PC-3 (cell line): ENCODE measurements around the gene PEPD. TPM values are rescaled to one million over a fixed set of nuclear protein-coding genes. Genes with fewer than 3 reads are reported as not detected.

Experiments
- ATAC-seq: fragments of 200-7000 bp; cut with Tn5 transposase; 2 replicates; pipeline ENCODE4 v1.9.1; 2020; ENCODE audit warnings: mild to moderate bottlenecking, moderate library complexity
- BruUV-seq: library from RNA; stranded (reverse); fragments of 400-500 nt; replicated peaks from 2 replicates; lab custom pipeline; 2021; lab: Mats Ljungman, UMichigan
- CTCF ChIA-PET: fragments of 300-600 bp; sonication (Branson Sonifier 250); formaldehyde crosslinking; loops from one replicate; lab custom pipeline; 2022; ENCODE audit warnings: antibody characterized with exemption; lab: Charles Lee
- POLR2A ChIA-PET: fragments of 300-600 bp; sonication (Branson Sonifier 250); formaldehyde crosslinking; loops from one replicate; lab custom pipeline; 2022; ENCODE audit warnings: antibody characterized with exemption; ENCODE audit not compliant: unreplicated experiment; lab: Charles Lee
- DNase-seq: peaks from one replicate; pipeline ENCODE4 v3.0.0-alpha.2; 2015
- H2AFZ ChIP-seq: fragments of 300-600 bp; sonication (generic); 2 replicates; pipeline ENCODE4 v1.6.0; 2016; ENCODE audit warnings: antibody characterized with exemption, low read length
- H3F3A ChIP-seq: fragments of 300-600 bp; sonication (generic); one replicate; pipeline ENCODE4 v1.6.0; 2017; ENCODE audit warnings: antibody characterized with exemption, low read length, control low read depth, mild to moderate bottlenecking; ENCODE audit not compliant: unreplicated experiment
- H3K27ac ChIP-seq: fragments of 300-600 bp; sonication (generic); 2 replicates; pipeline ENCODE4 v1.5.1; 2016; ENCODE audit warnings: mild to moderate bottlenecking, low read length
- H3K27me3 ChIP-seq: fragments of 300-600 bp; sonication (generic); 2 replicates; pipeline ENCODE4 v1.6.1; 2016; ENCODE audit warnings: low read length, mixed read lengths
- H3K36me3 ChIP-seq: fragments of 300-600 bp; sonication (generic); 2 replicates; pipeline ENCODE4 v1.6.1; 2016; ENCODE audit warnings: low read depth, mixed run types, low read length, mixed read lengths
- H3K4me1 ChIP-seq: fragments of 300-600 bp; sonication (generic); 2 replicates; pipeline ENCODE4 v1.5.1; 2016; ENCODE audit warnings: low read length; ENCODE audit not compliant: insufficient read depth
- H3K4me2 ChIP-seq: fragments of 300-600 bp; sonication (generic); 2 replicates; pipeline ENCODE4 v1.6.0; 2016; ENCODE audit warnings: low read length
- H3K4me3 ChIP-seq: fragments of 300-600 bp; sonication (generic); 2 replicates; pipeline ENCODE4 v1.5.1; 2016; ENCODE audit warnings: mild to moderate bottlenecking, low read length, mixed read lengths
- H3K79me2 ChIP-seq: fragments of 300-600 bp; sonication (generic); 2 replicates; pipeline ENCODE4 v1.6.1; 2017; ENCODE audit warnings: low read length, mixed read lengths
- H3K9ac ChIP-seq: fragments of 300-600 bp; sonication (generic); 2 replicates; pipeline ENCODE4 v1.6.0; 2016; ENCODE audit warnings: mild to moderate bottlenecking, low read length
- H3K9me2 ChIP-seq: fragments of 300-600 bp; sonication (generic); replicated peaks from 2 replicates; pipeline ENCODE4 v1.6.1; 2016; ENCODE audit warnings: mixed run types, low read length, mixed read lengths
- H3K9me3 ChIP-seq: fragments of 300-600 bp; sonication (generic); 2 replicates; pipeline ENCODE4 v1.6.1; 2016; ENCODE audit warnings: low read length, mixed read lengths
- H4K20me1 ChIP-seq: fragments of 300-600 bp; sonication (generic); 2 replicates; pipeline ENCODE4 v1.6.1; 2016; ENCODE audit warnings: low read length, mixed read lengths
- CTCF ChIP-seq: fragments of 300-600 bp; sonication (generic); conservative IDR thresholded peaks from 2 replicates; pipeline ENCODE4 v1.5.1; 2017; ENCODE audit warnings: antibody characterized with exemption, low read depth, mild to moderate bottlenecking, low read length
- EZH2 ChIP-seq: fragments of 300-600 bp; sonication (generic); IDR thresholded peaks from one replicate; pipeline ENCODE4 v1.6.1; 2017; ENCODE audit warnings: antibody characterized with exemption, mild to moderate bottlenecking, low read length; ENCODE audit not compliant: unreplicated experiment
- EZH2phosphoT487 ChIP-seq: fragments of 300-600 bp; sonication (generic); IDR thresholded peaks from 2 replicates; pipeline ENCODE4 v1.6.1; 2018; ENCODE audit warnings: mild to moderate bottlenecking, antibody characterized with exemption, low read length, borderline replicate concordance
- intact Hi-C: fragments of 100-400 bp; cut with micrococcal nuclease; formaldehyde crosslinking; loops from 2 replicates; pipeline ENCODE4 v1.9.0; 2023
- total RNA-seq: library from RNA; depleted of rRNA; stranded (reverse); fragments of >200 nt; gene quantifications from 2 replicates; pipeline ENCODE4 v1.2.3, GENCODE V29; 2014

The PEPD gene
- total RNA-seq, 1 experiment from 2014 or later, result 53.4 TPM

GRCh38 chr19:33486936-33487811 is 34.4 kb downstream of the PEPD start:
- Histone ChIP-seq H3K4me2 (no peak overlapping the region), H3K9ac (no peak overlapping the region), H2AFZ (no peak overlapping the region), H3K4me3 (no peak overlapping the region), H3F3A (no peaks in the 10 kb centered on the region), H3K27ac (no peak overlapping the region), H4K20me1 (no peaks in the 10 kb centered on the region), H3K36me3 (no peaks in the 10 kb centered on the region), H3K9me2 (no peaks in the 10 kb centered on the region), H3K9me3 (no peaks in the 10 kb centered on the region), H3K27me3 (no peaks in the 10 kb centered on the region), H3K4me1 (no peaks in the 10 kb centered on the region), H3K79me2 (no peaks in the 10 kb centered on the region)
- intact Hi-C loops, result no loop called here
- ATAC-seq (no peak), DNase-seq (no peak)
- ChIA-PET POLR2A (no interaction called here), CTCF (no interaction called here)
- TF ChIP-seq CTCF, result no peak
- TF ChIP-seq EZH2phosphoT487, result no peak
- no peak for TF ChIP-seq EZH2
- no TSS peak for BruUV-seq

- H3K9me3 ChIP-seq, result no peaks in the 10 kb centered on the region
- H3K9ac ChIP-seq, result no peak overlapping the region
- POLR2A ChIA-PET, result no interaction called here
These were observed 35.2 kb downstream of the PEPD start for GRCh38 chr19:33486407-33486806.

More at GRCh38 chr19:33486407-33486806, 35.2 kb downstream of the PEPD start:
- TF ChIP-seq CTCF (no peak), EZH2phosphoT487 (no peak), EZH2 (no peak)
- Histone ChIP-seq H2AFZ (no peak overlapping the region), H4K20me1 (no peaks in the 10 kb centered on the region), H3F3A (no peaks in the 10 kb centered on the region), H3K4me3 (no peak overlapping the region), H3K27ac (no peak overlapping the region), H3K79me2 (no peaks in the 10 kb centered on the region), H3K4me2 (no peak overlapping the region), H3K4me1 (no peaks in the 10 kb centered on the region), H3K27me3 (no peaks in the 10 kb centered on the region), H3K9me2 (no peaks in the 10 kb centered on the region), H3K36me3 (no peaks in the 10 kb centered on the region)
- no TSS peak for BruUV-seq
- DNase-seq, result no peak
- ATAC-seq, result no peak
- CTCF ChIA-PET, result no interaction called here
- intact Hi-C loops, result no loop called here
